Osteoblast (primary cell): ENCODE results near the gene SOST. TPM values are rescaled to one million over a fixed set of nuclear protein-coding genes. Genes with fewer than 3 reads are reported as not detected.

Source experiments
- DNase-seq: peaks from one replicate; pipeline ENCODE4 v3.0.0; 2011; ENCODE audit warnings: low spot score, mixed read lengths; ENCODE audit not compliant: insufficient read length; ENCODE audit errors: missing footprints
- H2AFZ ChIP-seq: 2 replicates; pipeline ENCODE4 v1.6.0; 2011; ENCODE audit warnings: mild to moderate bottlenecking, low read length
- H3K27ac ChIP-seq: 2 replicates; pipeline ENCODE4 v1.5.1; 2011; ENCODE audit warnings: mild to moderate bottlenecking, low read depth, low read length, moderate library complexity
- H3K27me3 ChIP-seq: 2 replicates; pipeline ENCODE4 v1.6.0; 2012; ENCODE audit warnings: mild to moderate bottlenecking, control low read depth, inconsistent platforms, low read length, moderate library complexity; ENCODE audit not compliant: insufficient read depth
- H3K36me3 ChIP-seq: 2 replicates; pipeline ENCODE4 v1.5.1; 2011; ENCODE audit warnings: mild to moderate bottlenecking, low read length, control low read depth, moderate library complexity; ENCODE audit not compliant: insufficient read depth
- H3K4me1 ChIP-seq: 2 replicates; pipeline ENCODE4 v1.5.1; 2011; ENCODE audit warnings: mild to moderate bottlenecking, low read length, control low read depth, moderate library complexity; ENCODE audit not compliant: insufficient read depth
- H3K4me2 ChIP-seq: 2 replicates; pipeline ENCODE4 v1.6.0; 2011; ENCODE audit warnings: mild to moderate bottlenecking, low read length; ENCODE audit not compliant: insufficient read depth
- H3K4me3 ChIP-seq: fragments of 200-600 bp; sonication (generic); 3 replicates; pipeline ENCODE4 v1.5.1; 2012; ENCODE audit warnings: mild to moderate bottlenecking, low read length, inconsistent platforms; ENCODE audit not compliant: insufficient read depth
- H3K79me2 ChIP-seq: 2 replicates; pipeline ENCODE4 v1.6.0; 2012; ENCODE audit warnings: mild to moderate bottlenecking, low read length, control low read depth, inconsistent platforms; ENCODE audit not compliant: insufficient read depth
- H3K9me3 ChIP-seq: 2 replicates; pipeline ENCODE4 v1.5.1; 2011; ENCODE audit warnings: low read depth, low read length, control low read depth
- H4K20me1 ChIP-seq: 2 replicates; pipeline ENCODE4 v1.6.0; 2012; ENCODE audit warnings: mild to moderate bottlenecking, low read length, control low read depth; ENCODE audit not compliant: insufficient read depth
- total RNA-seq: library from RNA; depleted of rRNA; stranded (reverse); fragments of >200 nt; gene quantifications from 2 replicates; pipeline ENCODE4 v1.2.3, GENCODE V29; 2012
- TF ChIP-seq, protein P1 (sequence below): IDR thresholded peaks from 2 replicates; pipeline ENCODE4 v1.5.1; 2011; ENCODE audit warnings: mild to moderate bottlenecking, low read depth, low read length, moderate library complexity; ENCODE audit errors: extremely low read depth

SOST gene
- total RNA-seq, 1 donor, result not detected

DNA sequence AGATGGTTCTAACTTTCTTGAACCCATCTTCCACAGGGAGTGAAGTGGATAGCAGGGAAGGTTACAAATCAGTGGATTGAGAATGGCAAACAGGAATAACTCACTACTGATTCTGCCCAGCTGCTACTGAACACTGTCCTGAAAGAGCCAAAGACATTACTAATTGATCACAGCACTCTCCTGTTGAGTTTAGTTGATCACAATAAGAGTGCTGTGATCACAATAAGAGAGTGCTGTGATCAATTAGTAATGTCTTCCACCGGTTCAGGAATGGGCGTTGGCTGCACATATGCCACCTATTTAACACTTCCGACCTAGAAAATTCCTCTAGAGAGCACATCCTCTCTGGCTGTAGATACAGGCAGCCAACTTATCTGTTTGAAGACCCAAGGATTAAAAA, 33.0 kb upstream of the SOST start:
- Histone ChIP-seq H3K36me3 (no peaks in the 10 kb centered on the region), H3K4me2 (no peak overlapping the region), H4K20me1 (no peaks in the 10 kb centered on the region), H3K4me1 (no peaks in the 10 kb centered on the region), H2AFZ (no peak overlapping the region), H3K27me3 (no peaks in the 10 kb centered on the region), H3K79me2 (no peaks in the 10 kb centered on the region), H3K9me3 (no peaks in the 10 kb centered on the region), H3K27ac (no peak overlapping the region), H3K4me3 (no peak overlapping the region)
- TF ChIP-seq, protein P1, sequence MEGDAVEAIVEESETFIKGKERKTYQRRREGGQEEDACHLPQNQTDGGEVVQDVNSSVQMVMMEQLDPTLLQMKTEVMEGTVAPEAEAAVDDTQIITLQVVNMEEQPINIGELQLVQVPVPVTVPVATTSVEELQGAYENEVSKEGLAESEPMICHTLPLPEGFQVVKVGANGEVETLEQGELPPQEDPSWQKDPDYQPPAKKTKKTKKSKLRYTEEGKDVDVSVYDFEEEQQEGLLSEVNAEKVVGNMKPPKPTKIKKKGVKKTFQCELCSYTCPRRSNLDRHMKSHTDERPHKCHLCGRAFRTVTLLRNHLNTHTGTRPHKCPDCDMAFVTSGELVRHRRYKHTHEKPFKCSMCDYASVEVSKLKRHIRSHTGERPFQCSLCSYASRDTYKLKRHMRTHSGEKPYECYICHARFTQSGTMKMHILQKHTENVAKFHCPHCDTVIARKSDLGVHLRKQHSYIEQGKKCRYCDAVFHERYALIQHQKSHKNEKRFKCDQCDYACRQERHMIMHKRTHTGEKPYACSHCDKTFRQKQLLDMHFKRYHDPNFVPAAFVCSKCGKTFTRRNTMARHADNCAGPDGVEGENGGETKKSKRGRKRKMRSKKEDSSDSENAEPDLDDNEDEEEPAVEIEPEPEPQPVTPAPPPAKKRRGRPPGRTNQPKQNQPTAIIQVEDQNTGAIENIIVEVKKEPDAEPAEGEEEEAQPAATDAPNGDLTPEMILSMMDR, result no peak
- no peak for DNase-seq

DNA sequence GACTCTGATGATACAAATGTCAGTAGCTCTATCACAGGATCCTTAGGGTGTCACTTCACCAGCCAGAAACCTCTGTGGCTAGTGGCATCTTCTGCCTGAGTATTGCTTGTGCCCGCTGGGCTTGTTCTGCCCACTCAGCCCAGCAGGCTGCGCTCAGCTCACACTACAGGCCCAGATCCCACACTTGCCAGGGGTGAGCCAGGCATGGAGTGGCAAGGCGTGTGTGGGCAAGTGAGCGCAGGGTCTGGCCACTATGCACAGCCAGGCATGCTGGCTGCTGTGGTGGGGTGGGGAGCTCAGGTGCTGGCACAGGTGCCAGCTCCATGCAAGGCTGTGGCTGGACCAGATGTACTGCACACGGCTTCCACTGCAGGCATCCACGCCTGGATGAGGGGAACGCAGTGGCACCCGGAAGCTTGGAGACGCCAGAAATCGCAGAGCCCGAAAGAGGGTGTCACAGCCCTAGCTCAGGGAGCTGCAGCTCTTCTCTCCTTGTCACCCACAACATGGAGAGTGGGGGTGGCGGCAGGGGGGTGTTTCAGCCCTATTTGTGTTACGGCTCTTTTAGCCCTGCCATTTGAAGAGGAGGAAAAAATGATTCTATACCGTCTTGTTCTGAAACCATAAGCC, 31.8 kb upstream of the SOST start:
- TF ChIP-seq, protein P1, result peak; percentile 45
- Histone ChIP-seq H3K27me3 (no peaks in the 10 kb centered on the region), H3K27ac (no peak overlapping the region), H3K79me2 (no peaks in the 10 kb centered on the region), H3K4me1 (no peaks in the 10 kb centered on the region), H3K9me3 (no peaks in the 10 kb centered on the region), H3K4me2 (no peak overlapping the region), H3K4me3 (no peak overlapping the region), H3K36me3 (no peaks in the 10 kb centered on the region), H2AFZ (no peak overlapping the region), H4K20me1 (no peaks in the 10 kb centered on the region)
- DNase-seq, result no peak

DNA sequence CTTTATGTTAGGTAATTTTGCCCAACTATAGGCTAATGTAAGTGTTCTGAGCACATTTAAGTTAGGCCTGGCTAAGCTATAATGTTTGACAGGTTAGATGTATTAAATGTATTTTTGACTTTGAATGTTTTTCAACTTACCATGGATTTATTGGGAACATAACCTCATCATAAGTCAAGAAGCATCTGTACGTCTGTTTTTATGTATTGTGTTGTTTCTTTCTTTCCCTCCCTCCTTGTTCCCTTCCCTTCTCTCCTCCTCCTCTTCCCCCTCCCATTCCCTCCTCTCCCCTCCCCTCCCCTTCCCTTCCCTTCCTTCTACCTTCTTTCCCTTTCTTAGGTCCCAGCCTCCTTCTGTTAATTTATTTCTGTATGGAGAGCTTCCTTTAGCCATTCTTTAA, 30.9 kb upstream of the SOST start:
- no peak overlapping the region for H3K4me3 ChIP-seq
- H2AFZ ChIP-seq, result no peak overlapping the region
- H4K20me1 ChIP-seq, result no peaks in the 10 kb centered on the region
- DNase-seq, result no peak
- TF ChIP-seq, protein P1, result no peak
- peaks cover 7% of the 10 kb centered on the region for H3K4me1 ChIP-seq
- no peaks in the 10 kb centered on the region for H3K27me3 ChIP-seq
- no peaks in the 10 kb centered on the region for H3K36me3 ChIP-seq
- H3K4me2 ChIP-seq, result no peak overlapping the region
- H3K79me2 ChIP-seq, result no peaks in the 10 kb centered on the region
- H3K27ac ChIP-seq, result no peak overlapping the region
- H3K9me3 ChIP-seq, result no peaks in the 10 kb centered on the region

DNA sequence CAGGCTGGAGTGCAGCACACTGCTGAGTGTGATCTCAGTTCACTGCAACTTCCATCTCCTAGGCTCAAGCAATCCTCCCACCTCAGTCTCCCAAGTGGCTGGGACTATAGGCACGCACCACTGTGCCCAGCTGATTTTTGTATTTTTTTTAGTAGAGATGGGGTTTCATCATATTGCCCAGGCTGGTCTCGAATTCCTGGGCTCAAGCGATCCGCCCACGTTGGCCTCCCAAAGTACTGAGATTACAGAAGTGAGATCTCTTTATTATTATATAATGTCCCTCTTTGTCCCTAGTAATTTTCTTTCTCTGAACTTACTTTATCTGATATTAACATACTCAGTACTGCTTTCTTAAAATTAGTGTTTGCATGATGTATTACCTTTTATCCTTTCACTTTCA, 29.9 kb upstream of the SOST start:
- Histone ChIP-seq H3K4me1 (peaks cover 17% of the 10 kb centered on the region), H3K4me3 (no peak overlapping the region), H3K9me3 (no peaks in the 10 kb centered on the region), H3K27me3 (no peaks in the 10 kb centered on the region), H3K27ac (no peak overlapping the region), H3K79me2 (no peaks in the 10 kb centered on the region), H4K20me1 (no peaks in the 10 kb centered on the region), H3K36me3 (no peaks in the 10 kb centered on the region), H3K4me2 (no peak overlapping the region), H2AFZ (no peak overlapping the region)
- TF ChIP-seq, protein P1, result no peak
- no peak for DNase-seq
